GM21360 (cell line): ENCODE measurements around the gene BNIP3.

Source experiments
- ATAC-seq: cut with Tn5 transposase; IDR thresholded peaks from one replicate; pipeline ENCODE4 v1.9.1; 2021; ENCODE audit warnings: mild to moderate bottlenecking, moderate library complexity; ENCODE audit not compliant: unreplicated experiment

BNIP3 gene, protein sequence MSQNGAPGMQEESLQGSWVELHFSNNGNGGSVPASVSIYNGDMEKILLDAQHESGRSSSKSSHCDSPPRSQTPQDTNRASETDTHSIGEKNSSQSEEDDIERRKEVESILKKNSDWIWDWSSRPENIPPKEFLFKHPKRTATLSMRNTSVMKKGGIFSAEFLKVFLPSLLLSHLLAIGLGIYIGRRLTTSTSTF

DNA sequence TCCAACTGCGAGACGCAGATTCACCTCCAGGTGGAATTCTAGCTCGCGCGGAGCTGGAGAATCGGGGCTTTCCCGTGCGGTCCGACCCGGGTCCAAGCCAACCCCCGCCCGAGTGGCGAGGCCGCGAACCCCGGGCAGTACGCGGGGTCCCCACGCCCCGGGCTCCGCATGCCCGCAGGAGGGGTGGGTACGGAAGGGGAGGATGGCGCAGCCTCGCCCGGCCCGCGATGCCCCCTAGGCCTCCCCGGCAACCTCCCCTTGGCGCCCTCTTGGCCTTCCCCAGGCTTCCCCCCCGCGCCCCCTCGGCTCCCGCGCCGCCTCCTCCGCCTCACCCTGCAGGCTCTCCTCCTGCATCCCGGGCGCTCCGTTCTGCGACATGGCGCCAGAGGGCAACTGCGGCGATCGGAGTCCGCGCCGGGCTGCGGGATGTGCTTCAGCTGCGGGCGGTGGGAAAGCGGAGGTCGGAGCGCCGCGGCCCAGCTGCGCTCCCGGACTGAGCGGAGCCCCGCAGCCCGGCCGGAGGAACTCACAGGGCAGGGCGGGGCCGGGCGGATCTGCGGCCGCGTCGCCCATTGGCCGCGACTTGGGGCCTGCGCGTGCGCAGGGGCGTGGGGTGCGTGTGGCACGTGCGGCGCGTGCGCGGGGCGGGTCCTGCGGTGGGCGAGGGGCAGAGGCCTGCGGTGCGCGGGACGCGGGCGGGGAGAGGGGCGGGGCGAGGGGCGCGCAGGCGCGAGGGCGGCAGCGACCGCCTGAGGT, at the start of gene BNIP3:
TSS of gene BNIP3 (minus strand) at position 495 of the 756 bp plus-strand sequence. CDS start at position 378, 117 bp downstream.
- peak; percentile 93 for ATAC-seq

- ATAC-seq: no peak
Observed at GRCh38 chr10:132030898-132031463, 49.3 kb upstream of the BNIP3 start.

GRCh38 chr10:132028706-132029105, 47.0 kb upstream of the BNIP3 start:
- no peak for ATAC-seq

GRCh38 chr10:132027423-132027983, 45.8 kb upstream of the BNIP3 start:
- no peak for ATAC-seq

DNA sequence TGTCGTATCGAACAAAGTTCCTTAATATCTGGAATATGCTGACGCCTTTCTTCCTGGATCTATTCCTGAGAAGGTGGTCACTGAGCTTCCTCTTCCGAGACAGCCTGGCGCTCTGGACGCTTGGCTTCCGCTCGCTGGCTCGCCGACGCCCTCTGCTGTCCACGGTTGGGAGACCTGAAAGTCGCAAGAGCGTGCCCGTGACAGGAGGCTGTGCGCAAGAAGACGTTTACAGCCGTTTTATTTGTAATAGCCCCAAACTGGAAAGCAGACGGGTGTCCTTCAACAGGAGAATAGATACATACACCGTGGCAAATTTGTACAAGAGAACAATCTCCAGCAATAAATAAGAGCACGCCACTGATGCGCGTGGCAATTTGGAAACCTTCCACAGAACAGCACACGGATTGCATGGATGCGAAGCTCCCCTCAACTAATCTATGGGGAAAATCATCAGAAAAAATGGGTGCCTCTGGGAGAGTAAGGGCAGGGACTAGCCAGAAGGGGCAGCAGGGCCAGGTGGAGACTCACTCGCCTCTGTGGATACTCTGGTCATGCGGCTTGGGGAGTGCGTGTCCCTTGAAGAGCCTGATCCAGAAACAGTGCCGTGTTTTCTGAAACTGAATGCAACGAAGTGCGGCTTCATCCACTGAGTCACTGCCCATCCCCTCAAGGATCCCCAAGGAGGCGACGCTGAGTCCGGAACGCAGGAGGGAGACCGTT, 41.5 kb upstream of the BNIP3 start:
- ATAC-seq: no peak

GRCh38 chr10:132022241-132022640, 40.5 kb upstream of the BNIP3 start:
- no peak for ATAC-seq

DNA sequence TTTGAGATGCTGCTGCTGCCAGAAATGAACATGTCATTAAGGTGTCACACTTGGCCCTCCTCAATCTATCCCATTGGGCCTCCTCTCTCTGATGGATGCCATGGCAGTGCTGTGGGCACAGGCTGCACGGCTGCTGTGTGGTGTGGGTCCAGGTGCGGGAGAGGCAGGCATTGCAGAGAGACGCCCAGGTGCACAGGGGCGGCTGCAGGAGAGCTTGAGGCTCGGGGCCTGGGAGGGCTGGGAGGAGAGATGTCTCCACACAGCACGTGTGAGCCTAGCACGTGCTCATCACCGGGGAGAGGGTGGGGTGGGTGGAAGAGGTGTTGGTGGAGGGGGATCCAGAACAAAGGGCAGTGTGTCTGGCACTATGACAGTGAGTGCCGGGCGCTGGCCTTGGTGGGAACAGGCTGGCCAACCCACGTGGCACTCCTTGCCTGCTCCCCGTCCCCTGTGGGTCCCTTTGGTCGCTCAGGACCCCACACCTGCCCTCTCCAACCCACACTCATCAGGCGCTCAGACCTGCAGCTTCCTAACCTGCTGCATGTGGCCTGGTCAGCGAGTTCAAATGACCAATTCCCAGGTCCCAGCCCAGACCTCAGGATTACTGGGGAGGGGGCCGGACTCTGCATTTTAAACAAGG, 39.9 kb upstream of the BNIP3 start:
- ATAC-seq: no peak

DNA sequence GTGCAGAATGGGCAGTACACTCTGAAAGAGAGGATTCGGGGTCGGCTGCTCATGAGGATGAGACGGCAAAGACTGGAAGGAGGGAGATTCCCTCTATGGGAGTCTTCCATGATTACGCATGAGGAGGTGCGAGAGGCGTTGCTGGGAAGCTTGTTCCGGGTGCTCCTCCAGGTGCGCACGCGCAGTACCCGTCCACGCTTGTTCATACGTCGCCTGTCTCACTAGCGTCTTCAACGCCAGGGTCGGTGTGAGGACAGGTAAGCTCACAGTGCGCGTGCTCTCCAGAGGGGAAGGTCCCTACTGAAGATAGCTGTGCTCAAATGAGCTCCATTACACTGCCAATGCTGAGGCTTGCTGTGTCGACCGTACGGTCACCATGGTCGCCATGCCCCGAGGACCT, 39.3 kb upstream of the BNIP3 start:
- ATAC-seq: no peak

DNA sequence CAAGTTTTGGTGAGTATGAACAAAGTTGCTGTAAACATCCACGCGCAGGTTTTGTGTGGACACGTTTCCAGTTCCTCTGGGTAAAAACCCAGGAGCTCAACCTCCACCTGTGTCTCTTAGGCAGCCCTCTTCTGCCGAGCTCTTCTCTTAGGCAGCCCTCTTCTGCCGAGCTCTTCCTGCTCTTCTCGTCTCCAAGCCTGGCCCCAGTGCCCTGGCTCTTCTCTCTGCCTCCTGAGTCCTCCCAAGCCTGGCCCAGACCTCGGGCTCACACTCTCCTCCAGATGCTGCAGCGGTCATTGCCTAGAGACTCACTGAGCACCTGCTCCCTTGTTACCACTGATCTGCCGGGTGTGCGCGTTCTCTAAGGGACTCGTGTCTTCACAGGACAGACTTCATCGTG, 38.7 kb upstream of the BNIP3 start:
- ATAC-seq: no peak

- ATAC-seq: no peak
Observed at GRCh38 chr10:132019366-132019765, 37.6 kb upstream of the BNIP3 start.

- no peak for ATAC-seq
Observed at GRCh38 chr10:132018446-132018845, 36.7 kb upstream of the BNIP3 start.

GRCh38 chr10:132016514-132016913, 34.8 kb upstream of the BNIP3 start:
- no peak for ATAC-seq

GRCh38 chr10:132011445-132011844, 29.7 kb upstream of the BNIP3 start:
- ATAC-seq: no peak

DNA sequence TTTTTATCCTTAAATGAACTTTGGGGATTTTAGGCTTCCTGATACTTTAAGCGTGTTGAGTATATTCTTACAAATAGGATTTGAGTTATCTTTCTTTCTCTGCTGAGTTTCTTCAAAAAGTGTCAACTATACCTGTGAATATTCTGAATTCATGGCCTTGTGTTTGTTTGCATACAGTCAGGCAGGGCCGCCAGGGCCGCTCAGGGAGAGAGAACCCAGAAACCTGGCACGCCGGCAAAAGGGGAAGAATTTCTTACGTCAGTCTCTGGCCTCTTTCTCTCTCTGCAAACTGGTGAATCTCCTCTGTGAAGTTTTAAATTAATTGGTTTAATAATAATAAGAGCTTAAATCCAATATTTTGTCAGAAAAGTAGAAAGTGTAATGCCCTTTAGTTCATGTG, 29.3 kb upstream of the BNIP3 start:
- no peak for ATAC-seq

GRCh38 chr10:132010483-132010882, 28.8 kb upstream of the BNIP3 start:
- ATAC-seq: no peak

DNA sequence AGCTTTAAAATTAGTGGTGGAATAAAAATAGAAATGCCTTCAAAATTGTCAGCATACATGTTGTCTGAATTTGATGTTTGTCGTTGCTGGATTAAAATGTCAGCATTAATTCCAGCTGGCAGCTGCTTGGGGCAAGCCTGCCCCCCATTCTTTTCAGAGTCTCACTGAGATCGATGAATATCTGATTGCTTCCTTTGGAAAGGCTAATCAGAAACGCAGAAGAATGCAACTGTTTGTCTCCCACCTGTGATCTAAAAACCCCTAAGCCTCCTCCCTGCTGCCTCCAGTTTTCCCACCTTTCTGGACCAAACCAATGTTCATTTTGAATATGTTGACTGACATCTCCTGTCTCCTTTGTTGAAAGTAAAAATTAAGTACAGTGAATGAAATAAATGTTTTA, 27.9 kb upstream of the BNIP3 start:
- no peak for ATAC-seq

DNA sequence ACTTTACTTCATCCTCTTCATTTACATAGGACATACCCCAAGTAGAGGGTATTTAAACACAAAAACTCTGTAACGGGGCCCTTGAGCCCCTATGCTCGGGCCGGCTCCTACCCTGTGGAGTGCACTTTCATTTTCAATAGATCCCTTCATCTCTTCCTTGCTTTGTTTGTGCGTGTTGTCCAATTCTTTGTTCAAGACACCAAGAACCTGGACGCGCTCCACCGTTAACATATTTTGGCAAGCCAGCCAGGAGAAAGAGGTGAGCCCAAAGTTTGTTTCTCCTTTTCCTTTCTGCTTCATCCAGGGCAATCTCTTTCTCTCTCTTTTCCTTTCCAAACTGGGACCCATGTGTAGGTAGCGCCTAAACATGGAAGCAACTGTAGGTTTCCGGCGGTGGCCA, 26.0 kb upstream of the BNIP3 start:
- ATAC-seq: no peak

DNA sequence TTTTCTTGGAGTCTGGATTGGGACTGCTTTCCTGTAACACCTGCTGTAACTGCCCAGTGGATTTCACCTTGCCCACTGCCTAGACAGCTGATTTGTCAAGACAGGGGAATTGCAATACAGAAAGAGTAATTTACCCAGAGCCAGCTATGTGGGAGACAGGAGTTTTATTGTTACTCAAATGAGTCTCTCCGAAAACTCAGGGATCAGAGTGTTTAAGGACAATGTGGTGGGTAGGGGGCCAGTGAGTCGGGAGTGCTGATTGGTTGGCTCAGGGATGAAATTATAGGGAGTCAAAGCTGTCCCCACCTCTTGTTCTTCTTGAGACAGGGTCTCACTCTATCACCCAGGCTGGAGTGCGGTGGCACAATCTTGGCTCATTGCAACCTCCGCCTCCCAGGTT, 25.2 kb upstream of the BNIP3 start:
- no peak for ATAC-seq

DNA sequence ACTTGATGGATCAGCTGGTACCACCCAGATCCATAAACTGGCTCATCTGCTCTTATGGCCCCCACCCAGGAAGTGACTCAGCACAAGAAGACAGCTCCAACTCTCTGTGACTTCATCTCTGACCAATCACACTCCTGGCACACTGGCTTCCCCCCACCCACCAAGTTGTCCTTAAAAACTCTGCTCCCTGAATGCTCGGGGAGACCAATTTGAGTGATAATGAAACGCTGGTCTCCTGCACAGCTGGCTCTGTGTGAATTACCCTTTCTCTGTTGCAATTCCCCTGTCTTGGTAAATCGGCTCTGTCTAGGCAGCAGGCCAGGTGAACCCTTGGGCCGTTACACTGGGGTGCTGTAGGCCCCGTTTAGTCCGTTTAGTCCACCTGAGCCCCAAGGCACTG, 23.4 kb upstream of the BNIP3 start:
- ATAC-seq: no peak

- no peak for ATAC-seq
Observed at GRCh38 chr10:132004052-132004451, 22.3 kb upstream of the BNIP3 start.
